Natural killer cell (primary cell): ENCODE data around the gene NCEH1. TPM values are rescaled to one million over a fixed set of nuclear protein-coding genes. Genes with fewer than 3 reads are reported as not detected.

ENCODE experiments used
- ATAC-seq, 3 donors: fragments of 150-1000 bp in 2 of 3; fragments of 200-7000 bp in 1 of 3; cut with Tn5 transposase; 1 replicate in 1 of 3; 2 replicates in 2 of 3; pipeline ENCODE4 v1.10.0; 2021; ENCODE audit warnings: mild to moderate bottlenecking in 2 of 3, moderate library complexity in 2 of 3
- DNase-seq, 2 donors: peaks; one replicate each; pipeline versions ENCODE4 v3.0.0 to v3.0.0-alpha.2; 2013 to 2021; ENCODE audit warnings: mixed read lengths in 1 of 2
- H3K27ac ChIP-seq: one replicate; pipeline ENCODE4 v1.5.1; 2013; ENCODE audit warnings: mild to moderate bottlenecking, low read length
- H3K27me3 ChIP-seq: one replicate; pipeline ENCODE4 v1.6.1; 2013; ENCODE audit warnings: low read length; ENCODE audit not compliant: control insufficient read depth, insufficient read depth
- H3K36me3 ChIP-seq: one replicate; pipeline ENCODE4 v1.6.1; 2013; ENCODE audit warnings: low read length; ENCODE audit not compliant: control insufficient read depth, insufficient read depth
- H3K4me1 ChIP-seq: one replicate; pipeline ENCODE4 v1.6.1; 2013; ENCODE audit warnings: low read length; ENCODE audit not compliant: control insufficient read depth, insufficient read depth
- H3K4me3 ChIP-seq: one replicate; pipeline ENCODE4 v1.5.1; 2013; ENCODE audit warnings: low read length
- H3K9me3 ChIP-seq: one replicate; pipeline ENCODE4 v1.6.1; 2013; ENCODE audit warnings: low read length; ENCODE audit not compliant: control insufficient read depth, insufficient read depth
- H3K27ac Mint-ChIP-seq, 2 donors: one replicate each; pipeline ENCODE4 v1.8.0; 2022; ENCODE audit warnings: mild to moderate bottlenecking in 2 of 2, mixed read lengths in 2 of 2, moderate library complexity in 1 of 2
- H3K27me3 Mint-ChIP-seq, 2 donors: one replicate each; pipeline ENCODE4 v1.8.0; 2022; ENCODE audit warnings: low read depth in 2 of 2, mixed read lengths in 2 of 2
- H3K36me3 Mint-ChIP-seq: one replicate; pipeline ENCODE4 v1.8.0; 2022; ENCODE audit warnings: mixed read lengths
- H3K4me1 Mint-ChIP-seq, 2 donors: one replicate each; pipeline ENCODE4 v1.8.0; 2022; ENCODE audit warnings: mixed read lengths in 2 of 2
- H3K4me3 Mint-ChIP-seq: one replicate; pipeline ENCODE4 v1.8.0; 2022; ENCODE audit warnings: mild to moderate bottlenecking, moderate library complexity, mixed read lengths
- H3K9me3 Mint-ChIP-seq, 2 donors: one replicate each; pipeline ENCODE4 v1.8.0; 2022; ENCODE audit warnings: mixed read lengths in 2 of 2
- CTCF ChIP-seq: fragments of 200-600 bp; IDR thresholded peaks from one replicate; pipeline ENCODE4 v1.8.0; 2022; ENCODE audit warnings: antibody characterized with exemption
- WGBS: methylation state at CpG from one replicate; pipeline ENCODE4 v1.1.7; 2013; ENCODE audit warnings: missing lambda C conversion rate; ENCODE audit not compliant: insufficient coverage; 5-methylcytosine and 5-hydroxymethylcytosine counted together
- intact Hi-C: fragments of 100-400 bp; cut with micrococcal nuclease; formaldehyde crosslinking; loops from one replicate; pipeline ENCODE4 v1.14.2; 2022
- total RNA-seq, 4 donors: library from RNA; stranded (reverse); fragments of 120-200 nt in 1 of 4; gene quantifications; one replicate each; pipeline versions ENCODE4 v1.2.3 to v1.2.4, GENCODE V29; 2013 to 2022

Gene NCEH1
- total RNA-seq, 3 donors from 2014 or later (not counting 1 experiment from before 2014, with no cell fraction given), result 3.5 to 6.8 (median 5.3) TPM

GRCh38 chr3:172651936-172652625 is 58.8 kb downstream of the NCEH1 start:
- Mint-ChIP-seq H3K27me3 (no peaks in the 10 kb centered on the region), H3K9me3 (peaks cover 0 to 2% of the 10 kb centered on the region in 2 donors), H3K27ac (no peak overlapping the region), H3K4me1 (peaks cover 24 to 30% of the 10 kb centered on the region in 2 donors), H3K4me3 (no peak overlapping the region), H3K36me3 (no peaks in the 10 kb centered on the region)
- intact Hi-C loops, result no loop called here
- Histone ChIP-seq H3K4me1 (peaks cover 21% of the 10 kb centered on the region), H3K4me3 (no peak overlapping the region), H3K36me3 (no peaks in the 10 kb centered on the region), H3K27me3 (no peaks in the 10 kb centered on the region), H3K9me3 (no peaks in the 10 kb centered on the region), H3K27ac (no peak overlapping the region)
- DNase-seq, result no peak
- TF ChIP-seq CTCF, result no peak
- no peak for ATAC-seq
- WGBS, result no CpG with 5 or more reads among the region's 1 CpG

GRCh38 chr3:172649987-172650386 is 60.9 kb downstream of the NCEH1 start:
- Histone ChIP-seq H3K27me3 (no peaks in the 10 kb centered on the region), H3K27ac (no peak overlapping the region), H3K9me3 (no peaks in the 10 kb centered on the region), H3K36me3 (peaks cover 3% of the 10 kb centered on the region), H3K4me3 (no peak overlapping the region), H3K4me1 (peaks cover 3% of the 10 kb centered on the region)
- Mint-ChIP-seq H3K27me3 (no peaks in the 10 kb centered on the region), H3K27ac (no peak overlapping the region), H3K36me3 (no peaks in the 10 kb centered on the region), H3K9me3 (peaks cover 0 to 2% of the 10 kb centered on the region in 2 donors), H3K4me3 (no peak overlapping the region), H3K4me1 (peaks cover 24 to 30% of the 10 kb centered on the region in 2 donors)
- ATAC-seq, result no peak
- DNase-seq, result no peak
- 90% methylated on average over 4 of the region's 6 CpGs for WGBS
- TF ChIP-seq CTCF, result no peak
- intact Hi-C loops, result no loop called here

DNA sequence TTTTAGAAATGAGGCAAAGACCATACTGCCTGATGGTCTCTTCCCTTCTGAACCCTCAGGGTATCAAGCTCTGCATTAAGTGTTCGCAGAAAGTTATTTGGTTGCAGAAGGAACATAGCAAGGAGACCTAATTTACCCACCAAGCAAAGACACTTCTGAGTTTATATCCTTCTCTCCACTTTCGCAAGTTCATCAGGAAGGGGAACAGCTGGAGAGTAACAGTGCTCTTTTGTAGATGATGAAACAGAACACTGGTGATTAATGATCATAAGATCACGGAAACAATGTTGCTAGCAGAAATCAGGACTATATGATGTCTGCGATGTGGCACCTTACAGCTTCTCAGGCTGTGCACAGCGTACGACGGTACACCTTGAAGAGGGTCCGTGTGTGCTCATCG is 62.1 kb downstream of the NCEH1 start:
- H3K9me3 ChIP-seq, result no peaks in the 10 kb centered on the region
- no peaks in the 10 kb centered on the region for H3K27me3 Mint-ChIP-seq
- peaks cover 0 to 2% of the 10 kb centered on the region in 2 donors for H3K9me3 Mint-ChIP-seq
- TF ChIP-seq CTCF, result no peak
- intact Hi-C loops, result no loop called here
- peaks cover 3% of the 10 kb centered on the region for H3K36me3 ChIP-seq
- WGBS, result 97% methylated on average over 7 of the region's 9 CpGs
- H3K4me1 Mint-ChIP-seq, result peaks cover 16 to 22% of the 10 kb centered on the region in 2 donors
- no peak overlapping the region for H3K27ac Mint-ChIP-seq
- ATAC-seq, result no peak
- no peaks in the 10 kb centered on the region for H3K27me3 ChIP-seq
- H3K4me3 Mint-ChIP-seq, result no peak overlapping the region
- H3K27ac ChIP-seq, result no peak overlapping the region
- H3K4me3 ChIP-seq, result no peak overlapping the region
- no peaks in the 10 kb centered on the region for H3K4me1 ChIP-seq
- no peak for DNase-seq
- no peaks in the 10 kb centered on the region for H3K36me3 Mint-ChIP-seq

- H3K4me3 ChIP-seq, result no peak overlapping the region
- no peaks in the 10 kb centered on the region for H3K27me3 ChIP-seq
- Mint-ChIP-seq H3K4me3 (no peak overlapping the region), H3K4me1 (peaks cover 10 to 14% of the 10 kb centered on the region in 2 donors), H3K36me3 (no peaks in the 10 kb centered on the region), H3K27me3 (no peaks in the 10 kb centered on the region), H3K9me3 (no peaks in the 10 kb centered on the region), H3K27ac (no peak overlapping the region)
- H3K4me1 ChIP-seq, result no peaks in the 10 kb centered on the region
- no peaks in the 10 kb centered on the region for H3K9me3 ChIP-seq
- peaks cover 3% of the 10 kb centered on the region for H3K36me3 ChIP-seq
- no peak overlapping the region for H3K27ac ChIP-seq
- intact Hi-C loops, result no loop called here
- no peak for TF ChIP-seq CTCF
- 92% methylated on average over 14 of the region's 14 CpGs for WGBS
- no peak for DNase-seq
- no peak for ATAC-seq
Observed at GRCh38 chr3:172647823-172648222, 63.0 kb downstream of the NCEH1 start.
